Measurements from ENCODE around the gene ROBO3.

The ROBO3 gene

GRCh38 chr11:124835918-124836317 is 29.3 kb upstream of the ROBO3 start:
- no peaks in the 10 kb centered on the region for H3K9me3 ChIP-seq (ENCODE audit: severe bottlenecking)
- H3K27ac ChIP-seq = peak overlapping the region; percentile 81
- no peak for TF ChIP-seq CTCF (IDR thresholded peaks at IDR 0.05; ENCODE audit: low read depth, low read length)
- H3K36me3 ChIP-seq = no peaks in the 10 kb centered on the region
- DNase-seq = no peak
- no peaks in the 10 kb centered on the region for H3K27me3 ChIP-seq (ENCODE audit: insufficient read depth, low read depth, severe bottlenecking)
- H3K4me3 ChIP-seq (ENCODE audit: low read depth, low read length) = no peak overlapping the region

- no peak overlapping the region for H3K4me3 ChIP-seq (ENCODE audit: low read depth, low read length)
Measured at GRCh38 chr11:124837491-124837856, 27.8 kb upstream of the ROBO3 start.

GRCh38 chr11:124838805-124839127 is 26.5 kb upstream of the ROBO3 start:
- peak overlapping the region; percentile 39 for H3K4me3 ChIP-seq (ENCODE audit: low read depth, low read length)
- no peak for TF ChIP-seq CTCF (IDR thresholded peaks at IDR 0.05; ENCODE audit: low read depth, low read length)
- H3K9me3 ChIP-seq (ENCODE audit: severe bottlenecking) = no peaks in the 10 kb centered on the region
- H3K27me3 ChIP-seq (ENCODE audit: insufficient read depth, low read depth, severe bottlenecking) = no peaks in the 10 kb centered on the region
- no peak overlapping the region; the same call in 1 of the 2 replicates for H3K27ac ChIP-seq
- H3K36me3 ChIP-seq = no peaks in the 10 kb centered on the region
- no peak for DNase-seq

More at GRCh38 chr11:124837491-124837856, 27.8 kb upstream of the ROBO3 start:
- Histone ChIP-seq H3K27ac (no peak overlapping the region), H3K27me3 (ENCODE audit: insufficient read depth, low read depth, severe bottlenecking) (no peaks in the 10 kb centered on the region), H3K36me3 (no peaks in the 10 kb centered on the region), H3K9me3 (ENCODE audit: severe bottlenecking) (no peaks in the 10 kb centered on the region)
- TF ChIP-seq CTCF (IDR thresholded peaks at IDR 0.05; ENCODE audit: low read depth, low read length) = peak; percentile 53; the same call in 1 of the 2 replicates
- peak; percentile 50 for DNase-seq

GRCh38 chr11:124839128-124839971 is 25.9 kb upstream of the ROBO3 start:
- H3K4me3 ChIP-seq (ENCODE audit: low read depth, low read length) = peak overlapping the region; percentile 39
- TF ChIP-seq CTCF (IDR thresholded peaks at IDR 0.05; ENCODE audit: low read depth, low read length) = no peak
- H3K36me3 ChIP-seq = no peaks in the 10 kb centered on the region
- no peaks in the 10 kb centered on the region for H3K9me3 ChIP-seq (ENCODE audit: severe bottlenecking)
- no peaks in the 10 kb centered on the region for H3K27me3 ChIP-seq (ENCODE audit: insufficient read depth, low read depth, severe bottlenecking)
- DNase-seq = peak; percentile 51
- peak overlapping the region; percentile 45 for H3K27ac ChIP-seq

GRCh38 chr11:124839972-124840621 is 25.1 kb upstream of the ROBO3 start:
- H3K4me3 ChIP-seq (ENCODE audit: low read depth, low read length) = peak overlapping the region; percentile 39
- H3K36me3 ChIP-seq = no peaks in the 10 kb centered on the region
- no peak for DNase-seq
- H3K27ac ChIP-seq = no peak overlapping the region
- TF ChIP-seq CTCF (IDR thresholded peaks at IDR 0.05; ENCODE audit: low read depth, low read length) = no peak
- no peaks in the 10 kb centered on the region for H3K9me3 ChIP-seq (ENCODE audit: severe bottlenecking)
- H3K27me3 ChIP-seq (ENCODE audit: insufficient read depth, low read depth, severe bottlenecking) = no peaks in the 10 kb centered on the region

Data from WERI-Rb-1 (cell line).